ENCODE results near the gene NHLRC4. TPM values are rescaled to one million over a fixed set of nuclear protein-coding genes. Genes with fewer than 3 reads are reported as not detected.

NHLRC4 gene
- total and polyA plus RNA-seq, 4 donors: 0.17 to 7.0 (median 0.25) TPM; not detected in 1

- TF ChIP-seq FOXA2 (IDR thresholded peaks at IDR 0.05): no peak
Measured at GRCh38 chr16:530111-530817, 36.5 kb upstream of the NHLRC4 start (continued).

- Histone ChIP-seq H3K27me3 (ENCODE audit: control insufficient read depth in 4 of 4, insufficient read depth in 4 of 4, low read length in 3 of 4) (no peaks in the 10 kb centered on the region), H3K9ac (ENCODE audit: low read depth in 1 of 2, low read length in 2 of 2) (no peak overlapping the region), H3K9me3 (ENCODE audit: control insufficient read depth in 4 of 4, low read length in 3 of 4) (no peaks in the 10 kb centered on the region), H3K4me3 (ENCODE audit: low read depth in 1 of 3, low read length in 3 of 3) (no peak overlapping the region), H3K36me3 (ENCODE audit: control insufficient read depth in 4 of 4, insufficient read depth in 3 of 4, low read depth in 1 of 4, low read length in 3 of 4) (peaks cover 0 to under 1% (median 0%) of the 10 kb centered on the region in 4 donors), H3K27ac (ENCODE audit: low read depth in 1 of 2, low read length in 2 of 2) (no peak overlapping the region), H3K4me1 (ENCODE audit: control insufficient read depth in 4 of 4, insufficient read depth in 4 of 4, low read length in 3 of 4) (peaks cover 35 to 64% (median 52%) of the 10 kb centered on the region in 4 donors)
- TF ChIP-seq, protein P1, sequence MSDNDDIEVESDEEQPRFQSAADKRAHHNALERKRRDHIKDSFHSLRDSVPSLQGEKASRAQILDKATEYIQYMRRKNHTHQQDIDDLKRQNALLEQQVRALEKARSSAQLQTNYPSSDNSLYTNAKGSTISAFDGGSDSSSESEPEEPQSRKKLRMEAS (IDR thresholded peaks at IDR 0.05): no peak
- no peak for TF ChIP-seq SP1 (IDR thresholded peaks at IDR 0.05)
- TF ChIP-seq, protein P2, sequence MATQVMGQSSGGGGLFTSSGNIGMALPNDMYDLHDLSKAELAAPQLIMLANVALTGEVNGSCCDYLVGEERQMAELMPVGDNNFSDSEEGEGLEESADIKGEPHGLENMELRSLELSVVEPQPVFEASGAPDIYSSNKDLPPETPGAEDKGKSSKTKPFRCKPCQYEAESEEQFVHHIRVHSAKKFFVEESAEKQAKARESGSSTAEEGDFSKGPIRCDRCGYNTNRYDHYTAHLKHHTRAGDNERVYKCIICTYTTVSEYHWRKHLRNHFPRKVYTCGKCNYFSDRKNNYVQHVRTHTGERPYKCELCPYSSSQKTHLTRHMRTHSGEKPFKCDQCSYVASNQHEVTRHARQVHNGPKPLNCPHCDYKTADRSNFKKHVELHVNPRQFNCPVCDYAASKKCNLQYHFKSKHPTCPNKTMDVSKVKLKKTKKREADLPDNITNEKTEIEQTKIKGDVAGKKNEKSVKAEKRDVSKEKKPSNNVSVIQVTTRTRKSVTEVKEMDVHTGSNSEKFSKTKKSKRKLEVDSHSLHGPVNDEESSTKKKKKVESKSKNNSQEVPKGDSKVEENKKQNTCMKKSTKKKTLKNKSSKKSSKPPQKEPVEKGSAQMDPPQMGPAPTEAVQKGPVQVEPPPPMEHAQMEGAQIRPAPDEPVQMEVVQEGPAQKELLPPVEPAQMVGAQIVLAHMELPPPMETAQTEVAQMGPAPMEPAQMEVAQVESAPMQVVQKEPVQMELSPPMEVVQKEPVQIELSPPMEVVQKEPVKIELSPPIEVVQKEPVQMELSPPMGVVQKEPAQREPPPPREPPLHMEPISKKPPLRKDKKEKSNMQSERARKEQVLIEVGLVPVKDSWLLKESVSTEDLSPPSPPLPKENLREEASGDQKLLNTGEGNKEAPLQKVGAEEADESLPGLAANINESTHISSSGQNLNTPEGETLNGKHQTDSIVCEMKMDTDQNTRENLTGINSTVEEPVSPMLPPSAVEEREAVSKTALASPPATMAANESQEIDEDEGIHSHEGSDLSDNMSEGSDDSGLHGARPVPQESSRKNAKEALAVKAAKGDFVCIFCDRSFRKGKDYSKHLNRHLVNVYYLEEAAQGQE (IDR thresholded peaks at IDR 0.05): no peak
- no peak for TF ChIP-seq FOXA1 (IDR thresholded peaks at IDR 0.05)
- no peak for TF ChIP-seq ATF3 (IDR thresholded peaks at IDR 0.05)
- TF ChIP-seq, protein P3, sequence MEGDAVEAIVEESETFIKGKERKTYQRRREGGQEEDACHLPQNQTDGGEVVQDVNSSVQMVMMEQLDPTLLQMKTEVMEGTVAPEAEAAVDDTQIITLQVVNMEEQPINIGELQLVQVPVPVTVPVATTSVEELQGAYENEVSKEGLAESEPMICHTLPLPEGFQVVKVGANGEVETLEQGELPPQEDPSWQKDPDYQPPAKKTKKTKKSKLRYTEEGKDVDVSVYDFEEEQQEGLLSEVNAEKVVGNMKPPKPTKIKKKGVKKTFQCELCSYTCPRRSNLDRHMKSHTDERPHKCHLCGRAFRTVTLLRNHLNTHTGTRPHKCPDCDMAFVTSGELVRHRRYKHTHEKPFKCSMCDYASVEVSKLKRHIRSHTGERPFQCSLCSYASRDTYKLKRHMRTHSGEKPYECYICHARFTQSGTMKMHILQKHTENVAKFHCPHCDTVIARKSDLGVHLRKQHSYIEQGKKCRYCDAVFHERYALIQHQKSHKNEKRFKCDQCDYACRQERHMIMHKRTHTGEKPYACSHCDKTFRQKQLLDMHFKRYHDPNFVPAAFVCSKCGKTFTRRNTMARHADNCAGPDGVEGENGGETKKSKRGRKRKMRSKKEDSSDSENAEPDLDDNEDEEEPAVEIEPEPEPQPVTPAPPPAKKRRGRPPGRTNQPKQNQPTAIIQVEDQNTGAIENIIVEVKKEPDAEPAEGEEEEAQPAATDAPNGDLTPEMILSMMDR (IDR thresholded peaks at IDR 0.05; ENCODE audit: low read depth, low read length, missing input control): no peak
- no peak for TF ChIP-seq FOXA2 (IDR thresholded peaks at IDR 0.05)
- TF ChIP-seq JUND (IDR thresholded peaks at IDR 0.05): no peak
- TF ChIP-seq RXRA (IDR thresholded peaks at IDR 0.05): no peak
- 93% methylated on average over 16 of the region's 16 CpGs for WGBS
- no peak for DNase-seq (ENCODE audit: low spot score)
Measured at GRCh38 chr16:531494-532125, 35.2 kb upstream of the NHLRC4 start.

- Histone ChIP-seq H3K4me3 (ENCODE audit: low read depth in 1 of 3, low read length in 3 of 3) (peak overlapping the region in 2 of 3 donors; percentile 35 to 65), H3K9me3 (ENCODE audit: control insufficient read depth in 4 of 4, low read length in 3 of 4) (no peaks in the 10 kb centered on the region), H3K4me1 (ENCODE audit: control insufficient read depth in 4 of 4, insufficient read depth in 4 of 4, low read length in 3 of 4) (peaks cover 35 to 59% (median 49%) of the 10 kb centered on the region in 4 donors), H3K27ac (ENCODE audit: low read depth in 1 of 2, low read length in 2 of 2) (peak overlapping the region; percentile 33 to 60), H3K27me3 (ENCODE audit: control insufficient read depth in 4 of 4, insufficient read depth in 4 of 4, low read length in 3 of 4) (no peaks in the 10 kb centered on the region), H3K9ac (ENCODE audit: low read depth in 1 of 2, low read length in 2 of 2) (peak overlapping the region in 1 of 2 donors; percentile 10), H3K36me3 (ENCODE audit: control insufficient read depth in 4 of 4, insufficient read depth in 3 of 4, low read depth in 1 of 4, low read length in 3 of 4) (peaks cover 3 to 16% (median 4%) of the 10 kb centered on the region in 4 donors)
- DNase-seq (ENCODE audit: low spot score): peak; percentile 61
- 28% methylated on average over 30 of the region's 30 CpGs for WGBS
- TF ChIP-seq RAD21 (IDR thresholded peaks at IDR 0.05): peak in 1 of 2 donors; percentile 44
- TF ChIP-seq, protein P2 (IDR thresholded peaks at IDR 0.05): peak; percentile 61
- TF ChIP-seq YY1 (IDR thresholded peaks at IDR 0.05): peak; percentile 92
- TF ChIP-seq, protein P3 (IDR thresholded peaks at IDR 0.05; ENCODE audit: low read depth, low read length, missing input control): peak; percentile 22
Measured at GRCh38 chr16:533391-534123, 33.2 kb upstream of the NHLRC4 start.

Measured in liver (tissue), 9 donors.